SK-N-SH (cell line): ENCODE measurements around the gene PTS. TPM values are rescaled to one million over a fixed set of nuclear protein-coding genes. Genes with fewer than 3 reads are reported as not detected.

Source experiments
- CTCF ChIA-PET: fragments of 300-600, 350-600 bp; formaldehyde crosslinking; extraction: SDS; loops from one replicate; lab custom pipeline; 2021; lab: Yijun Ruan, JAX
- POLR2A ChIA-PET: fragments of 350-600 bp; sonication (Branson Sonifier 250); formaldehyde crosslinking; extraction: SDS; loops from one replicate; lab custom pipeline; 2020; ENCODE audit warnings: antibody characterized with exemption, inconsistent platforms; lab: Yijun Ruan, JAX
- DNase-seq: peaks from one replicate; pipeline ENCODE4 v3.0.0; 2012
- H2AFZ ChIP-seq: fragments of 200-600 bp; sonication (generic); 2 replicates; pipeline ENCODE4 v1.8.1; 2016; ENCODE audit warnings: antibody characterized with exemption, mild to moderate bottlenecking, low read depth
- H3F3A ChIP-seq: fragments of 200-600 bp; sonication (generic); replicated peaks from 2 replicates; pipeline ENCODE3; 2016; ENCODE audit warnings: antibody characterized with exemption, mild to moderate bottlenecking; ENCODE audit not compliant: insufficient read depth
- H3K27ac ChIP-seq, 2 experiments: fragments of 200-500 bp in 1 of 2; fragments of 200-600 bp in 1 of 2; sonication (Bioruptor generic) in 1 of 2; sonication (generic), shearing (Covaris generic) in 1 of 2; 2 replicates each; pipeline versions ENCODE4 v1.5.1 to v1.6.1; 2014 to 2016; ENCODE audit warnings: low read depth in 2 of 2, inconsistent platforms in 1 of 2, low read length in 1 of 2, mild to moderate bottlenecking in 1 of 2, mixed read lengths in 1 of 2
- H3K27me3 ChIP-seq: fragments of 200-600 bp; sonication (generic), shearing (Covaris generic); 2 replicates; pipeline ENCODE4 v1.6.1; 2016; ENCODE audit warnings: mixed run types; ENCODE audit not compliant: insufficient read depth
- H3K36me3 ChIP-seq, 2 experiments: fragments of 200-500 bp in 1 of 2; fragments of 200-600 bp in 1 of 2; sonication (Bioruptor generic) in 1 of 2; sonication (generic) in 1 of 2; replicated peaks in 1 of 2; 2 replicates each; pipeline versions ENCODE3 to v1.5.1; 2014 to 2016; ENCODE audit warnings: low read length in 1 of 2, mild to moderate bottlenecking in 1 of 2; ENCODE audit not compliant: insufficient read depth in 2 of 2, control insufficient read depth in 1 of 2
- H3K4me1 ChIP-seq, 2 experiments: fragments of 200-500 bp in 1 of 2; fragments of 200-600 bp in 1 of 2; sonication (Bioruptor generic) in 1 of 2; sonication (generic), shearing (Covaris generic) in 1 of 2; 2 replicates each; pipeline versions ENCODE4 v1.5.1 to v1.6.1; 2014 to 2016; ENCODE audit warnings: low read depth in 1 of 2, low read length in 1 of 2, mixed run types in 1 of 2; ENCODE audit not compliant: insufficient read depth in 2 of 2, control insufficient read depth in 1 of 2
- H3K4me2 ChIP-seq: fragments of 200-600 bp; sonication (generic), shearing (Covaris generic); 2 replicates; pipeline ENCODE4 v1.6.1; 2017; ENCODE audit warnings: mixed run types
- H3K4me3 ChIP-seq, 2 experiments: fragments of 200-500 bp in 1 of 2; fragments of 200-600 bp in 1 of 2; sonication (Bioruptor generic) in 1 of 2; sonication (generic), shearing (Covaris generic) in 1 of 2; 2 replicates each; pipeline versions ENCODE4 v1.5.1 to v1.8.1; 2014 to 2016; ENCODE audit warnings: low read depth in 2 of 2, inconsistent platforms in 1 of 2, low read length in 1 of 2, mild to moderate bottlenecking in 1 of 2, mixed read lengths in 1 of 2, moderate library complexity in 1 of 2
- H3K79me2 ChIP-seq: fragments of 200-600 bp; sonication (generic); 2 replicates; pipeline ENCODE4 v1.8.1; 2017; ENCODE audit warnings: mild to moderate bottlenecking; ENCODE audit not compliant: insufficient read depth
- H3K9ac ChIP-seq: fragments of 200-600 bp; sonication (generic); 2 replicates; pipeline ENCODE4 v1.6.1; 2017; ENCODE audit warnings: mixed run types
- H3K9me2 ChIP-seq: fragments of 200-600 bp; sonication (generic); 2 replicates; pipeline ENCODE4 v1.6.1; 2017; ENCODE audit warnings: mixed run types
- H3K9me3 ChIP-seq: fragments of 200-600 bp; sonication (generic); 2 replicates; pipeline ENCODE4 v1.6.1; 2017; ENCODE audit warnings: mixed run types, mild to moderate bottlenecking, moderate library complexity
- H4K20me1 ChIP-seq: fragments of 200-600 bp; sonication (generic); 2 replicates; pipeline ENCODE4 v1.6.1; 2017; ENCODE audit warnings: mild to moderate bottlenecking, mixed run types; ENCODE audit not compliant: insufficient read depth
- ELF1 ChIP-seq: IDR thresholded peaks from 2 replicates; pipeline ENCODE4 v1.4.0; 2012
- FOSL2 ChIP-seq: IDR thresholded peaks from 2 replicates; pipeline ENCODE4 v1.4.0; 2012; ENCODE audit warnings: low read depth, mild to moderate bottlenecking, moderate library complexity, borderline replicate concordance
- FOXM1 ChIP-seq: IDR thresholded peaks from 2 replicates; pipeline ENCODE4 v1.4.0; 2012; ENCODE audit warnings: low read depth, mild to moderate bottlenecking
- GATA2 ChIP-seq: sonication (generic); formaldehyde crosslinking; IDR thresholded peaks from 2 replicates; pipeline ENCODE4 v1.5.0; 2020; ENCODE audit warnings: mild to moderate bottlenecking, missing genetic modification reagents
- MXI1 ChIP-seq: IDR thresholded peaks from 2 replicates; pipeline ENCODE4 v1.6.1; 2012; ENCODE audit warnings: mild to moderate bottlenecking, low read depth, low read length, improper control_type of control experiment
- NFIC ChIP-seq: IDR thresholded peaks from 2 replicates; pipeline ENCODE4 v1.4.0; 2012; ENCODE audit warnings: borderline replicate concordance
- RFX5 ChIP-seq: IDR thresholded peaks from 2 replicates; pipeline ENCODE4 v1.6.1; 2012; ENCODE audit warnings: mild to moderate bottlenecking, improper control_type of control experiment, low read length
- TCF12 ChIP-seq: IDR thresholded peaks from 2 replicates; pipeline ENCODE4 v1.4.0; 2012
- TEAD4 ChIP-seq: IDR thresholded peaks from 2 replicates; pipeline ENCODE4 v1.4.0; 2012; ENCODE audit warnings: mild to moderate bottlenecking, borderline replicate concordance; ENCODE audit not compliant: insufficient read depth
- WGBS: methylation state at CpG from one replicate; pipeline ENCODE4 v1.1.6; 2017; ENCODE audit warnings: low lambda C conversion rate; 5-methylcytosine and 5-hydroxymethylcytosine counted together
- polyA plus RNA-seq, 3 experiments: library from polyadenylated mRNA; depleted of rRNA; stranded (reverse); fragments of >200 nt; gene quantifications; 2 replicates each; pipeline ENCODE4 v1.2.3, GENCODE V29; 2012
- TF ChIP-seq, protein P1 (sequence below): IDR thresholded peaks from 2 replicates; pipeline ENCODE4 v1.6.1; 2012; ENCODE audit warnings: mild to moderate bottlenecking, low read depth, low read length, moderate library complexity
- TF ChIP-seq, protein P2 (sequence below): fragments of 150-350 bp; IDR thresholded peaks from 2 replicates; pipeline ENCODE4 v1.6.1; 2017; ENCODE audit warnings: antibody characterized with exemption, low read length, low read depth, borderline replicate concordance

Gene PTS
- polyA plus RNA-seq, 1 of the 3 experiments (the other 2 are of a cell fraction): 54.0 TPM

DNA sequence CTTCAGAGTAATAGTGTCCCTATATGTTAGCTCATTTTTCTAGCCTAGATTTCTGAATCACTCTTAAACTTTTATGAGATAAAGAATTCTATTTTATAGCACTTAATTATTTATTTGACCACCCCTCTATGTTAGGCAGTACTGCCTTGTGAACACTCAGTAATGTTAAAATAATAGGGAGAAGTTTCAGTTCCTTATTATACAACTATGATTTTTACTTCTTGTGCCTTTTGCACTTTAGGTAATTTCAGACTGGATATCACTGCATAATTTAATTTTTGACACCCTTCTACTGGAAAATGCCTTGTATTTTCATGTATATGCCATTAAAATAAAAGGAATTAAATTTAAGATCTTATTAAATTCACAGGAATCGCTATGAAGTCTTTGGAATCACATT is 47.8 kb upstream of the PTS start:
- Histone ChIP-seq H3K36me3 (no peaks in the 10 kb centered on the region), H3K4me3 (no peak overlapping the region), H3K27me3 (no peaks in the 10 kb centered on the region), H3F3A (no peaks in the 10 kb centered on the region), H2AFZ (no peak overlapping the region), H4K20me1 (no peaks in the 10 kb centered on the region), H3K79me2 (no peaks in the 10 kb centered on the region), H3K4me2 (no peak overlapping the region), H3K9me2 (no peaks in the 10 kb centered on the region), H3K4me1 (peaks cover 4 to 6% of the 10 kb centered on the region in 2 experiments; a peak in 2 of 4 replicates), H3K9ac (no peak overlapping the region), H3K9me3 (no peaks in the 10 kb centered on the region), H3K27ac (no peak overlapping the region)
- TF ChIP-seq ELF1 (no peak), NFIC (no peak), TCF12 (no peak), FOSL2 (no peak), RFX5 (no peak), GATA2 (CRISPR knock-in tag) (no peak), FOXM1 (no peak), TEAD4 (no peak), MXI1 (no peak)
- TF ChIP-seq, protein P1, sequence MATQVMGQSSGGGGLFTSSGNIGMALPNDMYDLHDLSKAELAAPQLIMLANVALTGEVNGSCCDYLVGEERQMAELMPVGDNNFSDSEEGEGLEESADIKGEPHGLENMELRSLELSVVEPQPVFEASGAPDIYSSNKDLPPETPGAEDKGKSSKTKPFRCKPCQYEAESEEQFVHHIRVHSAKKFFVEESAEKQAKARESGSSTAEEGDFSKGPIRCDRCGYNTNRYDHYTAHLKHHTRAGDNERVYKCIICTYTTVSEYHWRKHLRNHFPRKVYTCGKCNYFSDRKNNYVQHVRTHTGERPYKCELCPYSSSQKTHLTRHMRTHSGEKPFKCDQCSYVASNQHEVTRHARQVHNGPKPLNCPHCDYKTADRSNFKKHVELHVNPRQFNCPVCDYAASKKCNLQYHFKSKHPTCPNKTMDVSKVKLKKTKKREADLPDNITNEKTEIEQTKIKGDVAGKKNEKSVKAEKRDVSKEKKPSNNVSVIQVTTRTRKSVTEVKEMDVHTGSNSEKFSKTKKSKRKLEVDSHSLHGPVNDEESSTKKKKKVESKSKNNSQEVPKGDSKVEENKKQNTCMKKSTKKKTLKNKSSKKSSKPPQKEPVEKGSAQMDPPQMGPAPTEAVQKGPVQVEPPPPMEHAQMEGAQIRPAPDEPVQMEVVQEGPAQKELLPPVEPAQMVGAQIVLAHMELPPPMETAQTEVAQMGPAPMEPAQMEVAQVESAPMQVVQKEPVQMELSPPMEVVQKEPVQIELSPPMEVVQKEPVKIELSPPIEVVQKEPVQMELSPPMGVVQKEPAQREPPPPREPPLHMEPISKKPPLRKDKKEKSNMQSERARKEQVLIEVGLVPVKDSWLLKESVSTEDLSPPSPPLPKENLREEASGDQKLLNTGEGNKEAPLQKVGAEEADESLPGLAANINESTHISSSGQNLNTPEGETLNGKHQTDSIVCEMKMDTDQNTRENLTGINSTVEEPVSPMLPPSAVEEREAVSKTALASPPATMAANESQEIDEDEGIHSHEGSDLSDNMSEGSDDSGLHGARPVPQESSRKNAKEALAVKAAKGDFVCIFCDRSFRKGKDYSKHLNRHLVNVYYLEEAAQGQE: no peak
- TF ChIP-seq, protein P2, sequence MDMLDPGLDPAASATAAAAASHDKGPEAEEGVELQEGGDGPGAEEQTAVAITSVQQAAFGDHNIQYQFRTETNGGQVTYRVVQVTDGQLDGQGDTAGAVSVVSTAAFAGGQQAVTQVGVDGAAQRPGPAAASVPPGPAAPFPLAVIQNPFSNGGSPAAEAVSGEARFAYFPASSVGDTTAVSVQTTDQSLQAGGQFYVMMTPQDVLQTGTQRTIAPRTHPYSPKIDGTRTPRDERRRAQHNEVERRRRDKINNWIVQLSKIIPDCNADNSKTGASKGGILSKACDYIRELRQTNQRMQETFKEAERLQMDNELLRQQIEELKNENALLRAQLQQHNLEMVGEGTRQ: no peak
- CTCF ChIA-PET: interaction anchor here (1.0 to 3.6 kb wide), 2 partner anchors 49 to 66 kb away, joined by 3 to 30 read pairs; no protein-coding TSS in a partner anchor
- POLR2A ChIA-PET: no interaction called here
- 76% methylated on average over 1 of the region's 1 CpG for WGBS
- no peak for DNase-seq

DNA sequence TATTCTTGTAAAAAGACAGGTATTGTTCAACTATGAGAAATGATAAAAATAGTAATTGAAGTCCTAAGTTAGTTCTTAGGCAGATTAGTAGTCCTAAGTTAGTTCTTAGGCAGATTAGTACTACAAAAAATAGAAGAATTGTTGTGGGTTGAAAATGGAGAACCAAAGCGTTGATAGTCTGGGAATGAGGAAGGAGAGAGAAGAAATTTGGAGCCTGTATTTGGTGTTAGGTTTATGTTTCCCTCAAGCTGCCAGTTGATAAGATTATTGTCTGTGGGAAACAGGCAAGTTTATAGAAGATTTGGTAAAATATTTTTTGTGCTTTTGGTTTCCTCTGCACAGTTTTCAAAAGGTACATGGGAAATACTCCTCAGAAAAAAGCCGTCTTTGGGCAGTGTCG is 47.3 kb upstream of the PTS start:
- Histone ChIP-seq H3K27ac (no peak overlapping the region), H3F3A (no peaks in the 10 kb centered on the region), H3K9me3 (no peaks in the 10 kb centered on the region), H3K27me3 (no peaks in the 10 kb centered on the region), H3K79me2 (no peaks in the 10 kb centered on the region), H3K4me1 (peaks cover 4 to 6% of the 10 kb centered on the region in 2 experiments; a peak in 2 of 4 replicates), H3K9ac (no peak overlapping the region), H4K20me1 (no peaks in the 10 kb centered on the region), H3K9me2 (no peaks in the 10 kb centered on the region), H3K36me3 (no peaks in the 10 kb centered on the region), H3K4me2 (no peak overlapping the region), H3K4me3 (no peak overlapping the region), H2AFZ (no peak overlapping the region)
- WGBS: 80% methylated on average over 3 of the region's 3 CpGs
- CTCF ChIA-PET: no interaction called here
- POLR2A ChIA-PET: no interaction called here
- no peak for TF ChIP-seq FOXM1
- TF ChIP-seq NFIC: no peak
- TF ChIP-seq MXI1: no peak
- TF ChIP-seq TCF12: no peak
- TF ChIP-seq FOSL2: no peak
- no peak for TF ChIP-seq ELF1
- no peak for DNase-seq
